Keratinocyte (primary cell): ENCODE measurements around the gene CA12. TPM values are rescaled to one million over a fixed set of nuclear protein-coding genes. Genes with fewer than 3 reads are reported as not detected.

ENCODE experiments used
- DNase-seq: peaks from one replicate; pipeline ENCODE4 v3.0.0-alpha.2; 2011; ENCODE audit warnings: low read depth, missing footprints, low spot score
- FAIRE-seq: peaks from 2 replicates; lab custom pipeline; 2011; peaks lifted over from hg19 to GRCh38; lab: Jason Lieb, UNC
- H2AFZ ChIP-seq: 2 replicates; pipeline ENCODE4 v1.6.0; 2012; ENCODE audit warnings: low read length, control low read depth, inconsistent platforms; ENCODE audit not compliant: control insufficient read depth
- H3K27ac ChIP-seq: 2 replicates; pipeline ENCODE4 v1.5.1; 2011; ENCODE audit warnings: low read length; ENCODE audit not compliant: control insufficient read depth, insufficient read depth
- H3K27me3 ChIP-seq: 3 replicates; pipeline ENCODE4 v1.6.0; 2011; ENCODE audit warnings: low read length; ENCODE audit not compliant: control insufficient read depth, insufficient read depth; ENCODE audit errors: extremely low read depth
- H3K36me3 ChIP-seq, 2 experiments: 2 replicates in 1 of 2; 3 replicates in 1 of 2; pipeline ENCODE4 v1.5.1; 2011; ENCODE audit warnings: low read length in 2 of 2, mild to moderate bottlenecking in 1 of 2; ENCODE audit not compliant: control insufficient read depth in 2 of 2, insufficient read depth in 2 of 2; ENCODE audit errors: extremely low read depth in 1 of 2
- H3K4me1 ChIP-seq: 3 replicates; pipeline ENCODE4 v1.5.1; 2011; ENCODE audit warnings: low read length; ENCODE audit not compliant: control insufficient read depth, insufficient read depth; ENCODE audit errors: extremely low read depth
- H3K4me2 ChIP-seq: 3 replicates; pipeline ENCODE4 v1.6.0; 2011; ENCODE audit warnings: low read depth, low read length; ENCODE audit not compliant: control insufficient read depth, insufficient read depth; ENCODE audit errors: extremely low read depth
- H3K4me3 ChIP-seq, 3 experiments: fragments of 200-600 bp in 1 of 3; sonication (generic) in 1 of 3; 2 replicates in 2 of 3; 3 replicates in 1 of 3; pipeline ENCODE4 v1.5.1; 2011 to 2016; ENCODE audit warnings: low read length in 3 of 3, mild to moderate bottlenecking in 3 of 3, control low read depth in 2 of 3, inconsistent platforms in 1 of 3, low read depth in 1 of 3, mixed read lengths in 1 of 3, mixed run types in 1 of 3, moderate library complexity in 1 of 3; ENCODE audit not compliant: control insufficient read depth in 2 of 3, insufficient read depth in 2 of 3; ENCODE audit errors: extremely low read depth in 1 of 3
- H3K79me2 ChIP-seq: 2 replicates; pipeline ENCODE4 v1.6.0; 2012; ENCODE audit warnings: low read length; ENCODE audit not compliant: control insufficient read depth, insufficient read depth
- H3K9ac ChIP-seq: 3 replicates; pipeline ENCODE4 v1.6.0; 2011; ENCODE audit warnings: low read length; ENCODE audit not compliant: control insufficient read depth, insufficient read depth; ENCODE audit errors: extremely low read depth
- H3K9me1 ChIP-seq: 3 replicates; pipeline ENCODE4 v1.6.0; 2011; ENCODE audit warnings: low read length; ENCODE audit not compliant: control insufficient read depth, insufficient read depth; ENCODE audit errors: extremely low read depth
- H3K9me3 ChIP-seq: 2 replicates; pipeline ENCODE4 v1.5.1; 2012; ENCODE audit warnings: low read depth, low read length; ENCODE audit not compliant: control insufficient read depth
- H4K20me1 ChIP-seq: 3 replicates; pipeline ENCODE4 v1.6.0; 2011; ENCODE audit warnings: low read length; ENCODE audit not compliant: control insufficient read depth, insufficient read depth; ENCODE audit errors: extremely low read depth
- CTCF ChIP-seq, 3 experiments: IDR thresholded peaks in 1 of 3; conservative IDR thresholded peaks in 1 of 3; optimal IDR thresholded peaks in 1 of 3; 2 replicates in 2 of 3; 3 replicates in 1 of 3; pipeline versions ENCODE3 to v1.5.1; 2011; ENCODE audit warnings: low read length in 3 of 3, mild to moderate bottlenecking in 3 of 3, moderate library complexity in 2 of 3, control low read depth in 1 of 3, inconsistent platforms in 1 of 3; ENCODE audit not compliant: insufficient read depth in 2 of 3; ENCODE audit errors: extremely low read depth in 1 of 3
- EZH2 ChIP-seq: IDR thresholded peaks from one replicate; pipeline ENCODE4 v1.6.1; 2012; ENCODE audit warnings: inconsistent platforms, mild to moderate bottlenecking, low read length, moderate library complexity
- dilution Hi-C: fragments of 300-500 bp; cut with MboI; formaldehyde crosslinking; loops from one replicate; pipeline ENCODE4 v1.7.0; 2020; ENCODE audit warnings: low sequenced_read_pairs; ENCODE audit not compliant: extremely low pct_ligation_motif_present
- polyA plus RNA-seq, 5 experiments: library from polyadenylated mRNA; depleted of rRNA in 3 of 5; stranded (reverse) in 3 of 5; stranded (forward) in 1 of 5; unstranded in 1 of 5; fragments of >200 nt; gene quantifications; 1 replicate in 1 of 5; 2 replicates in 3 of 5; 3 replicates in 1 of 5; pipeline versions ENCODE4 v1.2.1 to v1.2.3, GENCODE V29; 2011 to 2012; ENCODE audit warnings: missing spikeins in 2 of 5, low read depth in 1 of 5, low replicate concordance in 1 of 5

The CA12 gene
- polyA plus RNA-seq, 1 donor (not counting 4 experiments of a cell fraction or from before 2014, with no cell fraction given): 158 TPM

- no peak overlapping the region for H3K9ac ChIP-seq
- dilution Hi-C loops: no loop called here
- H3K4me2 ChIP-seq: no peak overlapping the region
- H2AFZ ChIP-seq: no peak overlapping the region
- no peak overlapping the region for H3K27ac ChIP-seq
- H3K79me2 ChIP-seq: no peaks in the 10 kb centered on the region
- H3K4me3 ChIP-seq: no peak overlapping the region
- no peaks in the 10 kb centered on the region for H3K4me1 ChIP-seq
- no peaks in the 10 kb centered on the region for H3K9me1 ChIP-seq
- H4K20me1 ChIP-seq: no peaks in the 10 kb centered on the region
- FAIRE-seq (no peak), DNase-seq (no peak)
- H3K27me3 ChIP-seq: peaks cover 19% of the 10 kb centered on the region
- H3K36me3 ChIP-seq: no peaks in the 10 kb centered on the region
- H3K9me3 ChIP-seq: no peaks in the 10 kb centered on the region
- no peak for TF ChIP-seq CTCF (optimal IDR thresholded peaks at IDR 0.05 in 1 of 3, IDR thresholded peaks at IDR 0.05 in 1 of 3, conservative IDR thresholded peaks at IDR 0.05 in 1 of 3; ENCODE audit: extremely low read depth in 1 of 3, insufficient read depth in 2 of 3, low read length in 3 of 3)
- TF ChIP-seq EZH2: no peak
These were observed 27.5 kb upstream of the CA12 start for GRCh38 chr15:63409179-63409578.

- Histone ChIP-seq H3K4me2 (no peak overlapping the region), H3K27ac (no peak overlapping the region), H2AFZ (no peak overlapping the region), H3K27me3 (peaks cover 13% of the 10 kb centered on the region), H3K4me1 (no peaks in the 10 kb centered on the region), H3K9ac (no peak overlapping the region), H3K36me3 (no peaks in the 10 kb centered on the region), H4K20me1 (no peaks in the 10 kb centered on the region), H3K9me3 (no peaks in the 10 kb centered on the region), H3K79me2 (no peaks in the 10 kb centered on the region), H3K9me1 (no peaks in the 10 kb centered on the region), H3K4me3 (no peak overlapping the region)
- FAIRE-seq (no peak), DNase-seq (no peak)
- TF ChIP-seq CTCF (optimal IDR thresholded peaks at IDR 0.05 in 1 of 3, IDR thresholded peaks at IDR 0.05 in 1 of 3, conservative IDR thresholded peaks at IDR 0.05 in 1 of 3; ENCODE audit: extremely low read depth in 1 of 3, insufficient read depth in 2 of 3, low read length in 3 of 3): no peak
- TF ChIP-seq EZH2: no peak
- dilution Hi-C loops: no loop called here
These were observed 26.9 kb upstream of the CA12 start for GRCh38 chr15:63408524-63408923.
